GM21786 (cell line): ENCODE data around the gene TMC6.
"Not testable (repeated sequence)": the region's sequence is repeated elsewhere in the genome, so short reads cannot be mapped to it uniquely, and the experiment has no call there.

ENCODE experiments used
- ATAC-seq: cut with Tn5 transposase; IDR thresholded peaks from one replicate; pipeline ENCODE4 v1.9.1; 2021; ENCODE audit not compliant: unreplicated experiment

TMC6 gene

GRCh38 chr17:78124081-78124835 lies 4.3 kb downstream of the TMC6 start:
- ATAC-seq, result peak; percentile 33

- no peak for ATAC-seq
Measured at GRCh38 chr17:78123258-78123929, 5.2 kb downstream of the TMC6 start.

- ATAC-seq, result no peak
Measured at GRCh38 chr17:78122931-78123249, 5.7 kb downstream of the TMC6 start.

GRCh38 chr17:78122216-78122930 lies 6.2 kb downstream of the TMC6 start:
- ATAC-seq, result no peak

GRCh38 chr17:78121801-78122215 lies 6.7 kb downstream of the TMC6 start:
- no peak for ATAC-seq

- no peak for ATAC-seq
Measured at GRCh38 chr17:78120971-78121800, 7.4 kb downstream of the TMC6 start.

GRCh38 chr17:78120537-78120936 lies 8.0 kb downstream of the TMC6 start:
- no peak for ATAC-seq

GRCh38 chr17:78118801-78119241 lies 9.7 kb downstream of the TMC6 start:
- no peak for ATAC-seq

- ATAC-seq, result no peak
Measured at GRCh38 chr17:78117027-78117981, 11.3 kb downstream of the TMC6 start.

- ATAC-seq, result no peak
Measured at GRCh38 chr17:78116411-78116810, 12.1 kb downstream of the TMC6 start.

GRCh38 chr17:78115803-78116202 lies 12.8 kb downstream of the TMC6 start:
- not testable (repeated sequence) for ATAC-seq

- no peak for ATAC-seq
Measured at GRCh38 chr17:78114831-78115723, 13.5 kb downstream of the TMC6 start.

GRCh38 chr17:78113804-78114785 lies 14.5 kb downstream of the TMC6 start:
- no peak for ATAC-seq

GRCh38 chr17:78112518-78113471 lies 15.8 kb downstream of the TMC6 start:
- ATAC-seq, result peak; percentile 48

GRCh38 chr17:78111727-78112517 lies 16.6 kb downstream of the TMC6 start:
- ATAC-seq, result no peak
